Pulmonary artery endothelial cell (primary cell): ENCODE data around the gene BPIFB4. TPM values are rescaled to one million over a fixed set of nuclear protein-coding genes. Genes with fewer than 3 reads are reported as not detected.
"Not testable (repeated sequence)": the region's sequence is repeated elsewhere in the genome, so short reads cannot be mapped to it uniquely, and the experiment has no call there.

ENCODE experiments used
- DNase-seq: peaks from one replicate; pipeline ENCODE4 v3.0.0-alpha.2; 2011; ENCODE audit warnings: low read depth, low spot score
- total RNA-seq: library from RNA; depleted of rRNA; stranded (reverse); fragments of >200 nt; gene quantifications from 2 replicates; pipeline ENCODE4 v1.2.3, GENCODE V29; 2014

The BPIFB4 gene
- total RNA-seq, 1 donor from 2014 or later, result not detected

DNA sequence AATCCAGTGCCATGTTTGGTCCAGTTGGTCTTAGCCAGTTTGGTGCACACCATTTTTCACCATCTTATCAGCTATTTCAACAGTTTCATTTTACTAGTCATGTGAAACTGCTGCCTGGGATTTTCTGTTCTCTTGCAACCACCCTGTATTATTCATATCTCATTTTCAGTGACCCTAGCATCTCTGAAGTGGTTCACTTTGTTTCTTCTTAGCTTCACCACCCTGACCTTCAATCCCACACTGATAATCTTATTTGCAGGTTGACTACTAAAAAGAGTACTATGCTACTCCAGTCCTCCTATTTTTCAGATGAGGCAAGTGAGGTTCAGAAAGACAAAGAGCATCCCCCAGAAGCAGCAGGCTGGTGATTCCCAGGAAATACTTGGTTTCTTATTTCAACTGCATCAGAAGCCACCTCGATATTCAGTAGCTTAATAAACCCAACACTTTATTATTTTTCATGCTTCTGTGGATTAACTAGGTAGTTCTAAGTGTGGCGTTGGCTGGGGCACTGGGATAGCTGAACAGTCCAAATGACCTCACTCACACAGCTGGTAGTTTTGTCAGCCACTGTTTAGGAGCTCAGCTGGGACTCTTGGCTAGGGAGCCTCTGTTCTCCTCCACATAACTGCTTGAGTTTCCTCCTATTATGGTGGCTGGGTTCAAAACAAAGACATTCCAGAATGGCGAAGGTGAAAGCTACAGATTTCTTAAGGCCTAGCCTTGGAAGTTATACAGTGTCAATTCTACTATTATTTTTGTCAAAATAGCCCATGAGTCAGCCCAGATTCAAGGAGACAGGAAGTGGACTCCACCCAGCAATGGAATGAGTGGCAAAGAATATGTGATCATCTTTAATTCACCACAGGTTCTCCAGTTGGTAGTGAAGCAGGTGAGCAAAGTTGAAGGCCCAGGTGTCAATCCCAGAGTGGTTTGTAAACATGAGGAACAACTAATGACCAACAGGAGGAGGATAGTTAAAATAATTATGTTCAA lies 40.6 kb downstream of the BPIFB4 start:
- no peak for DNase-seq

GRCh38 chr20:33120934-33121333 lies 41.5 kb downstream of the BPIFB4 start:
- DNase-seq, result no peak

DNA sequence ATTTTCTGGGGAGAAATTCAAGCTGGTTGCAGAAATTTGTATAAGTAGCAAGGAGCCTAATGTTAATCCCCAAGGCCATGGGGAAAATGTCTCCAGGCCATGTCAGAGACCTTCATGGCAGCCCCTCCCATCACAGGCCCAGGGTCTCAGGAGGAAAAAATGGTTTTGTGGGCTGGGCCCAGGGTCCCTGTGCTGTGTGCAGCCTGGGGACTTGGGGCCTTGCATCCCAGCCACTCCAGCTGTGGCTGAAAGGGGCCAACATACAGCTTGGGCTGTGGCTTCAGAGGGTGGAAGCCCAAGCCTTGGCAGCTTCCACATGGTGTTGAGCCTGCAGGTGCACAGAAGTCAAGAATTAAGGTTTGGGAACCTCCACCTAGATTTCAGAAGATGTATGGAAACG lies 42.9 kb downstream of the BPIFB4 start:
- not testable (repeated sequence) for DNase-seq

GRCh38 chr20:33124261-33124660 lies 44.8 kb downstream of the BPIFB4 start:
- no peak for DNase-seq

GRCh38 chr20:33124994-33125393 lies 45.6 kb downstream of the BPIFB4 start:
- no peak for DNase-seq

GRCh38 chr20:33125983-33126382 lies 46.5 kb downstream of the BPIFB4 start:
- DNase-seq, result no peak

GRCh38 chr20:33127422-33128097 lies 48.1 kb downstream of the BPIFB4 start:
- no peak for DNase-seq

GRCh38 chr20:33130568-33131061 lies 51.2 kb downstream of the BPIFB4 start:
- DNase-seq, result no peak

GRCh38 chr20:33131949-33132473 lies 52.6 kb downstream of the BPIFB4 start:
- no peak for DNase-seq

DNA sequence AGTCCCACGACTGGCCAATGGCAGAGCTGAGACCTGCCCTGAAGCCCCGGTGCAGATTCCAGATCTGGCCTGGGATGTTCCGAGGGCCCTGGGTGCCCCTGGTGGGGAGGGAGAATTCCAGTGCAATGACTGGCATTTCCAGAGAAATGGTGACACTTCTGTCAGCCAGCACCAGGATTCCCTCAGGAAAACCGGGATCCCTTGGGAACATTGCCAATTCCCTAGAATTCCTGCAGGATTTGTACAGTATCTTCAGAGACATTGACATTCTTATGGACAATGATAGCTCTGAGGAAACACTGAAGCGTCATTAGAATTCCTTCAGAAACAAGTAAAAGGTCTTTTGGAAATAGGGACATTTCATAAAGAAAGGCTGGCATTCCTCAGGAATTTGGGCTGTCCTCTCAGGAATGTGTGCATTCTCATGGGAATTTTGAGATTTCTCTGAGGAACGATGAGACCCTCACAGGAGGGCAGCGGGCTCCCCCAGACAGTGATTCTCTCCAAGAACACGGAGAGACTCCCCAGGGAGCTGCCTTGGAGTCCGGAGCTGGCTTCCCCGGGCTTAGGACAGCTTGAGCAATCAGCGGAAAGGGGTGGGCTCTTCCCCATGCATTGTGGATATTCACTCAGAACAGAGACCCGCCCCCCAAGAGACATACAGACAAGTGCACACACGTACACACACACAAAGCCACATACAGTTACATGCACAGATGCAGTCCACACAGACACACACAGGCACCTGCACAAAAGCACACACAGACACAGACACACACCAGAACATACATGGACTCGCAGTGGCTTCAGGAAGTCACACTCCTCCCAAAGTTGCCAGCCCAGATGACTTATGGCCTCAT lies 53.3 kb downstream of the BPIFB4 start:
- no peak for DNase-seq

GRCh38 chr20:33133373-33133941 lies 54.0 kb downstream of the BPIFB4 start:
- no peak for DNase-seq

- no peak for DNase-seq
Measured at GRCh38 chr20:33137195-33137594, 57.8 kb downstream of the BPIFB4 start.

- DNase-seq, result no peak
Measured at GRCh38 chr20:33139467-33139866, 60.0 kb downstream of the BPIFB4 start.

DNA sequence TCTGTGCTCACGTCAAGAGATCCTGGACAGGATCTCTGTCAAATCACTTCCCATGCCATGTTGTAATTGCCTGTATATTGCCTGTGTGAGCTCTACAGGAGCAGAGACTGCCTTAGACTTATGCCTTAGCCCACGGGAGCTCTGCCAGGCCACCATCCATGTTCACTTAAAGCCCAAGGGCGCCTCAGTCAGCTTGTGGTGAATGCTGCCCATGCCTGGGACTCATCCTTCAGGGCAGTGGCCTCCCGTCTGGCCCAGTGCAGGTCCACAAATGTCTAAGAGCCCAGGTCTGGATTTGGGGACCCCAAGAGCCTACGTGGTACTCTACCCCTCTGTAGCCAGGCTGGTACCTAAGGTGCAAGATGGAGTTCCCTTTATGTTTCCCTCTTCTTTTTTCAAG lies 66.1 kb downstream of the BPIFB4 start:
- DNase-seq, result no peak

DNA sequence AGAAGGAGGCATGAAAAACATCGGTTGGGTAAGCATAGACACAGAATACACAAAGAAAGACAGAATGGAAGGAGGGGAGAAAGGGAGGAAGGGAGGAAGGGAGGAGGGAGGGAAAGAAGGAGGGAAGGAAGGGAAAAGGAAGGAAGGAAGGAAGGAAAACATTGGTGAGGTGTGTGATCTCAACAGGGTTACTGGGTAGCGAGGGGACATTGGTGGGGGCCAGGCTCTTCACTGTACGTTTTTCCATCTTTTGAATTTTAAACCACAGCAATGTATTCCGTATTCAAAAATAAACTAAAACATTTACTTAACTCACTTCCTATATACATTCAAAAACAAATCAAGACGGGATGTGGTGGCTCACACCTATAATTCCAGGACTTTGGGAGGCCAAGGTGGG lies 67.9 kb downstream of the BPIFB4 start:
- no peak for DNase-seq

GRCh38 chr20:33148040-33148439 lies 68.6 kb downstream of the BPIFB4 start:
- DNase-seq, result no peak

- DNase-seq, result no peak
Measured at GRCh38 chr20:33154252-33154651, 74.8 kb downstream of the BPIFB4 start.

DNA sequence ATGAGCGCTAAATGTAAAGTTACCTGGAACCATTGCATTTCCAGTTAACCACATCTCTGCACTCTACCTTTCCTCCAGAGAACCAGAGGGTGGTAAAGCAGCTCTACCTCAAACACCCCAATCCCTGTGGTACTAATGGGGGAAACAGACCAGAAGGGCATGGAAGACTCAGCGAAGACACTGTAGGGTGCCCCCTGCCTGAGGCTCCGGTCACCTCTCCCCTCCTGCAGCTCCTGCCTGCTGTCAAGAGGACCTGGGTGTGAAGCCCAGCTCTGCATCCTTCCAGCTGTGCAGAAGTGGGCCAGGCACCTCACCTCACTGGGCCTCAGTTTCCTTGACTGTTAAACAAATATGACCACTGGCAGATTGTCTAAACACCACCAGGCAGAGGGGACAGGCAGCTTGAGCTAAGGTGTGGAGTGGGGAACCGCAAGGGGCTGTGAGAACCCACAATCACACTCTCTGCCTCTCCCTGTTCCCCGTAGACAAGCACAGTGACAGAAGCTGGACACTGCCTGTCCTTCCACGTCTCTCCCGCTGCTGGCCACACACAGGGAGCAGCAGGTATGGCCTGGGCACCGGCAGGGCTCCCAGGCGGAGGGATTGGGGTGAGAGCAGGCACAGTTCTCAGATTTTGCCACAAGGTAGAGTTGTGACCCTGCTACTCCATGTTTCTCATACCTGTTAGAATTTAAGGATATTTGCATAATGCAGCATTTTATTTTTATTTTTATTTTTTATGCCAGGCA lies 79.4 kb downstream of the BPIFB4 start:
- DNase-seq, result no peak

- no peak for DNase-seq
Measured at GRCh38 chr20:33159713-33160112, 80.3 kb downstream of the BPIFB4 start.

DNA sequence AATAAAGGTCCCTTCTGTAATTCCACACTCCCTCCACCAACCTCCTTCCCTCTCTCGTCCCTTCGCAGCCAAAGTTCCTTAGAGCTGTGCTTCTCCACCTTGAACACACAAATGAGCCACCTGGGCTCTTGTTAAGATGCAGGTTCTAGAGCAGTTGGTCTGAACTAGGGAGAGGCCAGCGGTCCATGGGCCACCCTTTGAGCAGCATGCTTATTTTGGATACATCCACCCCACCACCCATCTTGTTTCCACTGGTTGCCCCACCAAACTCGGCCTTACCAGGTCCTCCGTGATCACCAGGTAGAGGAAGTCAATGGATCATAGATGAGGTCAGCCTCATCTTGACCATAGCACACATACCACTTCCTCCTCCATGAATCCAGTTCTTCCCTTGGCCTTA lies 81.2 kb downstream of the BPIFB4 start:
- DNase-seq, result no peak
